ENCODE results near the gene DOCK9.

DOCK9 gene

DNA sequence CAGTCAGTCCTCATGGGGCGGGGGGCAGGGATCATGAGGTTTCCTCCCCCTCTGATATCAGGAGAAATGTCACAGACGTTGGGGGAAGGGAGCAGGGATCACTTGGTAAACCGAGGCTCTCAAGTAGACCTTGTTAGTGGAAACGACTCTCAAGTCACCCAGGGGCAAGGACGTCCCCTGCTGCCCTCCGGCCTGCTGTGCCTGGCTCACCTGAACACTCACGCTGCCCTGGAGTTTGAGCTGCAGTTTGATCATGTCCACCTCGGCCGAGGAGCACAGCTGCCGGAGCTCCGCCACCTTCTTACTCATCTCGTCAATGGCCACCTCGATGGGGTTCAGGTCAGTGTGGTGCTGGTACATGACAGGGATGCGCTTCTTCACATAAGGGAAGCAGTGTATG lies 177.8 kb downstream of the DOCK9 start:
- in situ Hi-C loops (cut with HindIII; ENCODE audit: low sequenced_read_pairs), result no loop called here
- no peak for DNase-seq (ENCODE audit: low read depth)
- H3K4me3 ChIP-seq (ENCODE audit: low read depth, low read length), result no peak overlapping the region
- TF ChIP-seq, protein P1, sequence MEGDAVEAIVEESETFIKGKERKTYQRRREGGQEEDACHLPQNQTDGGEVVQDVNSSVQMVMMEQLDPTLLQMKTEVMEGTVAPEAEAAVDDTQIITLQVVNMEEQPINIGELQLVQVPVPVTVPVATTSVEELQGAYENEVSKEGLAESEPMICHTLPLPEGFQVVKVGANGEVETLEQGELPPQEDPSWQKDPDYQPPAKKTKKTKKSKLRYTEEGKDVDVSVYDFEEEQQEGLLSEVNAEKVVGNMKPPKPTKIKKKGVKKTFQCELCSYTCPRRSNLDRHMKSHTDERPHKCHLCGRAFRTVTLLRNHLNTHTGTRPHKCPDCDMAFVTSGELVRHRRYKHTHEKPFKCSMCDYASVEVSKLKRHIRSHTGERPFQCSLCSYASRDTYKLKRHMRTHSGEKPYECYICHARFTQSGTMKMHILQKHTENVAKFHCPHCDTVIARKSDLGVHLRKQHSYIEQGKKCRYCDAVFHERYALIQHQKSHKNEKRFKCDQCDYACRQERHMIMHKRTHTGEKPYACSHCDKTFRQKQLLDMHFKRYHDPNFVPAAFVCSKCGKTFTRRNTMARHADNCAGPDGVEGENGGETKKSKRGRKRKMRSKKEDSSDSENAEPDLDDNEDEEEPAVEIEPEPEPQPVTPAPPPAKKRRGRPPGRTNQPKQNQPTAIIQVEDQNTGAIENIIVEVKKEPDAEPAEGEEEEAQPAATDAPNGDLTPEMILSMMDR (IDR thresholded peaks at IDR 0.05; ENCODE audit: low read depth, low read length, missing control alignments), result no peak

DNA sequence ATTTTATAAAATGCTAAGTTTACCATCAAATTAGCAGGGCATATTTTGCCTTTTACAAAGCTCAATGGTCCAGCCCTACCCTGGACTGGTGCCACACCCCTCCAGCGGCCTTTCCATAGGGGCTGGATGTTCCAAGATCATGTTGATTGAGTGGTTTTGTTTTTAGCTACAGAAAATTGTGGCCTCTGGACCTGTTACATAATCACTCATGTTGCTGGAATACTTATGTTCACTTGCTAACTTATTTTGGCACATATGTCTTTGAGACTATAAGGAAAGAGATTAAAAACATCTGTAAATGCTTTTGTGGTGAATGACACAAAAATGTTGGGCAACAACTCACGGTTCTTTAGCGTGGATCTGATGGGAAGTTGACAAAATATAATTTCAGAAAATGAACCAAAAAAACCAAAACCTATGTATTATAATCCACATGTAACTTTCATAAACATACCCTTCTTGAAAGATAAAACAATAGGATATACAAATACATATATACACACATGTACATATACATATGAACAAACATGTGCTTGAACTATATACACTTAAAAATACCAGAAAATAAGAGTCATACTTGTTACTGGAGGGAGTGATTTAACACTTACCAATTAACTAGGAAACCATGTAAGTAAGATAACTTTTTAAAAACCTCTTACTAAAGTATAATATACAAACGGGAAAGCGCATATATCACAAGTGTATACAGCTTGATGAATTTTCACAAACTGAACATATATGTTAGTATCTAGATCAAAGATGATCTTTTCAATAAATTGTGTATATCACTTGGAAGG lies 178.8 kb downstream of the DOCK9 start:
- in situ Hi-C loops (cut with HindIII; ENCODE audit: low sequenced_read_pairs), result no loop called here
- H3K4me3 ChIP-seq (ENCODE audit: low read depth, low read length), result no peak overlapping the region
- DNase-seq (ENCODE audit: low read depth), result peak; percentile 29
- TF ChIP-seq, protein P1 (IDR thresholded peaks at IDR 0.05; ENCODE audit: low read depth, low read length, missing control alignments), result no peak

DNA sequence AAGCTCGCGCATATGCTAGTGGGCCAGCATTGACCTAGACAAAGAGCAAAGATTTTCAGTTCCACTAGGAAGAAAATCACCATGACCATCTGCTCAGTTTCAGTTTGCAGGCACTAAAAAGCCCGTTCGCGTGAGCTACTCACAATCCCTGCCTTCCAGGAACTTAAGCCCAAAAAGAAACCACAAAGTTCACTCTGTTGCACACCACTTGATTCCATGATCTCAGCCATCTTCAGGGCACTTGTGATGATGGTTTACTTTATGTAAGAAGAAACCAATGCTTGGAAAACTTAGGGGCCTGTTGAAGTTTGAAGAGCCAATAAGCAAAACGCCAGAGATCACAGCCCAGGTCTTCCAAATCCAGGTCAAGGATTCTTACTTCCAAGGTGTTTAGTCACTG lies 180.4 kb downstream of the DOCK9 start:
- TF ChIP-seq, protein P1 (IDR thresholded peaks at IDR 0.05; ENCODE audit: low read depth, low read length, missing control alignments), result no peak
- H3K4me3 ChIP-seq (ENCODE audit: low read depth, low read length), result no peak overlapping the region
- DNase-seq (ENCODE audit: low read depth), result no peak
- in situ Hi-C loops (cut with HindIII; ENCODE audit: low sequenced_read_pairs), result no loop called here

DNA sequence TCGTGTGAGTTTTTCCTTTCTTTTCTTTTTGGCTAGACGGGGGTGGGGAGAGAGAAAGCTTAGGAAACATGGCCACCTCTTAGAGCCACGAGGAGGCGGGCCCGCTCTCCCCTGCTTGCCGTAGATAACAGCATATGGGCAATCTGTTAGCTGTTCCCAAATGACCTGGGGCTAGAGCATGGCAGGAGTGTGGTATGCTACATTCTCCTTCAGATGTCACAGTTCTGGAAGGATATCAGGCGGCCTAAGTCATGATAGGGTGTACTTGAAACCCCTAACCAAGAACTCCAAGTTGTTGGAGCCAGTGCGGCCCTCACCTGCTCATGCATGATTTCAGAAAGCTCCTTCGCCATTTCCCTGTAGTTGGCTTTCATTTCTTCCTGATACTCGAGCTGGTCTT lies 181.1 kb downstream of the DOCK9 start:
- no peak overlapping the region for H3K4me3 ChIP-seq (ENCODE audit: low read depth, low read length)
- TF ChIP-seq, protein P1 (IDR thresholded peaks at IDR 0.05; ENCODE audit: low read depth, low read length, missing control alignments), result no peak
- in situ Hi-C loops (cut with HindIII; ENCODE audit: low sequenced_read_pairs), result no loop called here
- DNase-seq (ENCODE audit: low read depth), result no peak

DNA sequence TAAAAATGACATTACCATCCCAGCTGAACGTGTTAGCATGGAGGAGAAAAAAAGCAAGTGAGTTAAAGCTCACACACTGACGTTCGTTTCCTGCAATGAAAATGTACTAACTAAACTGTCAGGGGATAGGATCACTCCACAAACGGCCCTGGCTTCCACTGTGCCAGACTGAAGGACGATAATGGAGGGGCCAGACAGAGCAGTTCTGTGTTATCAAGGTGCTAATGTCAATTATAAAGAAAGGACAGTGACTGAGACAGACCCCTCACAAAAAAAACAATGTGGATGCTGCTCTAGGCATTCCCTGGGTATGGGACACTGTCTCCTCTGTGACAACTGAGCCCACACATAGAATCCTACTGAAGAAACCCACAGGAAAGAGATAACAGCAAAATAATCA lies 181.7 kb downstream of the DOCK9 start:
- TF ChIP-seq, protein P1 (IDR thresholded peaks at IDR 0.05; ENCODE audit: low read depth, low read length, missing control alignments), result no peak
- no peak overlapping the region for H3K4me3 ChIP-seq (ENCODE audit: low read depth, low read length)
- in situ Hi-C loops (cut with HindIII; ENCODE audit: low sequenced_read_pairs), result no loop called here
- DNase-seq (ENCODE audit: low read depth), result no peak

DNA sequence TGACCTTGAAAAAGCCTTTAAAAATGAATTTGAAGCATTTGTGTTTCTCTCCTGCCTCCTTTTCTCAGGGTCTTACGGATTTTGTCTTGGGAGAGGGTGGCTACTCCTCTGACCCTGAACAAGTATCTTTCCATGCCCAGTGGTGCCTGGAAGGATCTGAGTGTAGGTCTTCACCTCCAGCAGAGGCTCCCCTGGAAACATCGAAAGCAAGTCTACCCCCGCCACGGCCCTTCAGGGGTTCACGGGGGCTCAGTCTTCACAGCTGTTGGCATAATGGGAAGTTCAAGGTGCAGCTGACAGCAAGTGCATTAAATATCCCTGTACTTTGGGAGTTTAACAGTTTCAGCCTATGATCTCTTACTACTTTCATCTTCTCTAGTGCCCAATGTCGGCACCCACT lies 182.6 kb downstream of the DOCK9 start:
- no peak overlapping the region for H3K4me3 ChIP-seq (ENCODE audit: low read depth, low read length)
- in situ Hi-C loops (cut with HindIII; ENCODE audit: low sequenced_read_pairs), result no loop called here
- TF ChIP-seq, protein P1 (IDR thresholded peaks at IDR 0.05; ENCODE audit: low read depth, low read length, missing control alignments), result no peak
- no peak for DNase-seq (ENCODE audit: low read depth)

Data from astrocyte of the cerebellum (primary cell).